Mesothelial cell of epicardium (in vitro differentiated cells): Measurements from ENCODE around the gene HIKESHI. TPM values are rescaled to one million over a fixed set of nuclear protein-coding genes. Genes with fewer than 3 reads are reported as not detected.

ENCODE experiments used
- DNase-seq, 2 experiments: peaks; one replicate each; pipeline ENCODE4 v3.0.0; 2021; ENCODE audit warnings: low spot score in 2 of 2; ENCODE audit not compliant: unreplicated experiment in 2 of 2
- H3K27ac Mint-ChIP-seq: 2 replicates; pipeline ENCODE4 v1.8.0; 2021; ENCODE audit warnings: mixed read lengths
- H3K27me3 Mint-ChIP-seq: 2 replicates; pipeline ENCODE4 v1.8.0; 2021; ENCODE audit warnings: low read depth, mixed read lengths
- H3K36me3 Mint-ChIP-seq: 2 replicates; pipeline ENCODE4 v1.8.0; 2021; ENCODE audit warnings: mixed read lengths
- H3K4me1 Mint-ChIP-seq: 2 replicates; pipeline ENCODE4 v1.8.0; 2021; ENCODE audit warnings: mixed read lengths
- H3K4me3 Mint-ChIP-seq: 2 replicates; pipeline ENCODE4 v1.8.0; 2021; ENCODE audit warnings: mild to moderate bottlenecking, moderate library complexity, mixed read lengths
- H3K9me3 Mint-ChIP-seq: 2 replicates; pipeline ENCODE4 v1.8.0; 2021; ENCODE audit warnings: mixed read lengths
- total RNA-seq: library from RNA; stranded (reverse); gene quantifications from 3 replicates; pipeline ENCODE4 v1.2.1, GENCODE V29; 2021
- TF ChIP-seq, protein P1 (sequence below): fragments of 200-600 bp; sonication (generic); IDR thresholded peaks from one replicate; pipeline ENCODE4 v1.5.0; 2021; ENCODE audit warnings: antibody characterized with exemption; ENCODE audit not compliant: unreplicated experiment

Gene HIKESHI
- total RNA-seq, 1 donor from 2014 or later = 38.0 TPM

GRCh38 chr11:86274999-86275398, 27.0 kb upstream of the HIKESHI start:
- no peak overlapping the region for H3K4me3 Mint-ChIP-seq
- TF ChIP-seq, protein P1, sequence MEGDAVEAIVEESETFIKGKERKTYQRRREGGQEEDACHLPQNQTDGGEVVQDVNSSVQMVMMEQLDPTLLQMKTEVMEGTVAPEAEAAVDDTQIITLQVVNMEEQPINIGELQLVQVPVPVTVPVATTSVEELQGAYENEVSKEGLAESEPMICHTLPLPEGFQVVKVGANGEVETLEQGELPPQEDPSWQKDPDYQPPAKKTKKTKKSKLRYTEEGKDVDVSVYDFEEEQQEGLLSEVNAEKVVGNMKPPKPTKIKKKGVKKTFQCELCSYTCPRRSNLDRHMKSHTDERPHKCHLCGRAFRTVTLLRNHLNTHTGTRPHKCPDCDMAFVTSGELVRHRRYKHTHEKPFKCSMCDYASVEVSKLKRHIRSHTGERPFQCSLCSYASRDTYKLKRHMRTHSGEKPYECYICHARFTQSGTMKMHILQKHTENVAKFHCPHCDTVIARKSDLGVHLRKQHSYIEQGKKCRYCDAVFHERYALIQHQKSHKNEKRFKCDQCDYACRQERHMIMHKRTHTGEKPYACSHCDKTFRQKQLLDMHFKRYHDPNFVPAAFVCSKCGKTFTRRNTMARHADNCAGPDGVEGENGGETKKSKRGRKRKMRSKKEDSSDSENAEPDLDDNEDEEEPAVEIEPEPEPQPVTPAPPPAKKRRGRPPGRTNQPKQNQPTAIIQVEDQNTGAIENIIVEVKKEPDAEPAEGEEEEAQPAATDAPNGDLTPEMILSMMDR = no peak
- no peaks in the 10 kb centered on the region for H3K4me1 Mint-ChIP-seq
- H3K36me3 Mint-ChIP-seq = peaks cover 37% of the 10 kb centered on the region
- peaks cover 7% of the 10 kb centered on the region for H3K9me3 Mint-ChIP-seq
- no peaks in the 10 kb centered on the region for H3K27me3 Mint-ChIP-seq
- DNase-seq = no peak
- H3K27ac Mint-ChIP-seq = no peak overlapping the region

GRCh38 chr11:86275493-86276370, 26.3 kb upstream of the HIKESHI start:
- Mint-ChIP-seq H3K27ac (no peak overlapping the region), H3K4me1 (no peaks in the 10 kb centered on the region), H3K36me3 (peaks cover 36% of the 10 kb centered on the region), H3K9me3 (peaks cover 5% of the 10 kb centered on the region), H3K4me3 (no peak overlapping the region), H3K27me3 (no peaks in the 10 kb centered on the region)
- DNase-seq = no peak
- TF ChIP-seq, protein P1 = no peak

- TF ChIP-seq, protein P1 = no peak
- Mint-ChIP-seq H3K27ac (no peak overlapping the region), H3K4me1 (no peaks in the 10 kb centered on the region), H3K36me3 (peaks cover 37% of the 10 kb centered on the region), H3K9me3 (peaks cover 5% of the 10 kb centered on the region), H3K27me3 (no peaks in the 10 kb centered on the region), H3K4me3 (no peak overlapping the region)
- DNase-seq = no peak
Measured at GRCh38 chr11:86277741-86278140, 24.3 kb upstream of the HIKESHI start.

DNA sequence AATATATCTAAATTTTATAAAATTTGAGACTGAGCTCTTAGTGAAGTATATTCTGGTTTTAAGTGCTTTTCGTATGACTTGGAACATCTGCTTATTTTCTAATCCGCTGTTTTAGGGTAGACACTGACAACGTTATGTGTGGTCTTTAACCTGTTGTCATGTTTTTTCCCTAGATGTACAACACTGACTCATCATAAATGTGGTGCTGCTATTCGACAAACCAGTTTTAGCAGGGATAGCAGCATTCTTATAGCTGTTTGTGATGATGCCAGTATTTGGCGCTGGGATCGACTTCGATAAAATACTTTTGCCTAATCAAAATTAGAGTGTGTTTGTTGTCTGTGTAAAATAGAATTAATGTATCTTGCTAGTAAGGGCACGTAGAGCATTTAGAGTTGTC, 23.8 kb upstream of the HIKESHI start:
- H3K4me1 Mint-ChIP-seq = no peaks in the 10 kb centered on the region

DNA sequence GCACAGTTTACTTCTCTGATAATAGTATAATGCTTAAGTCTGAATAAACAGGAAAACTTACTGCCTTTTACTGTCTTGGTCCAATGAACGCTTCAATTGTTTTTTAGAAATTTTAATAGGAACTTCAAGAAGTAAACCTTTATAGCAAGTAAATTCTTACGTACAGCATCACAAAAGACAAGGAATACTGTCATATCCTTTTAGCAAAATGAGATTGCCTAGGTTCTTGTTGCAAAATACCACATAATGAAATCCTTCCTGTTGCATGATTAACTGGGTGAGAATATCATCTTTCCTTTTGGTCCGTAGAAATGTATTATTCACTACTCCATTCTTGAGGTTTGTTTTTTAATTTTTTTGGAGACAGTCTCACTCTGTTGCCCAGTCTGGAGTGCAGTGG, 22.3 kb upstream of the HIKESHI start:
- H3K4me3 Mint-ChIP-seq = no peak overlapping the region
- no peak for DNase-seq
- H3K36me3 Mint-ChIP-seq = peaks cover 39% of the 10 kb centered on the region
- TF ChIP-seq, protein P1 = no peak
- peaks cover 5% of the 10 kb centered on the region for H3K9me3 Mint-ChIP-seq
- no peaks in the 10 kb centered on the region for H3K4me1 Mint-ChIP-seq
- H3K27ac Mint-ChIP-seq = no peak overlapping the region
- H3K27me3 Mint-ChIP-seq = no peaks in the 10 kb centered on the region

More for the DNA sequence above, 23.8 kb upstream of the HIKESHI start:
- TF ChIP-seq, protein P1 = no peak
- peaks cover 5% of the 10 kb centered on the region for H3K9me3 Mint-ChIP-seq
- H3K36me3 Mint-ChIP-seq = peaks cover 37% of the 10 kb centered on the region
- no peak for DNase-seq
- H3K4me3 Mint-ChIP-seq = no peak overlapping the region
- no peak overlapping the region for H3K27ac Mint-ChIP-seq
- H3K27me3 Mint-ChIP-seq = no peaks in the 10 kb centered on the region

GRCh38 chr11:86287468-86287796, 14.6 kb upstream of the HIKESHI start:
- no peaks in the 10 kb centered on the region for H3K27me3 Mint-ChIP-seq
- no peaks in the 10 kb centered on the region for H3K4me1 Mint-ChIP-seq
- peaks cover 2% of the 10 kb centered on the region for H3K36me3 Mint-ChIP-seq
- no peak overlapping the region for H3K27ac Mint-ChIP-seq
- no peak overlapping the region for H3K4me3 Mint-ChIP-seq
- no peaks in the 10 kb centered on the region for H3K9me3 Mint-ChIP-seq
- DNase-seq = no peak
- TF ChIP-seq, protein P1 = no peak
